GM12878 (cell line): ENCODE results near the gene ZNF248. TPM values are rescaled to one million over a fixed set of nuclear protein-coding genes. Genes with fewer than 3 reads are reported as not detected.

Source experiments
- ATAC-seq: fragments of 200-7000 bp; cut with Tn5 transposase; 3 replicates; pipeline ENCODE4 v1.9.1; 2020; ENCODE audit warnings: mild to moderate bottlenecking, moderate library complexity
- BruUV-seq: library from RNA; stranded (reverse); fragments of 400-500 nt; replicated peaks from 2 replicates; lab custom pipeline; 2021; lab: Mats Ljungman, UMichigan
- CTCF ChIA-PET: fragments of 300-600 bp; sonication (Branson Sonifier 250); formaldehyde crosslinking; extraction: SDS; loops from one replicate; lab custom pipeline; 2021; ENCODE audit warnings: inconsistent platforms; lab: Yijun Ruan, JAX
- POLR2A ChIA-PET: fragments of 350-600 bp; formaldehyde crosslinking; extraction: SDS; loops from one replicate; lab custom pipeline; 2021; ENCODE audit warnings: inconsistent platforms; lab: Charles Lee
- RAD21 ChIA-PET: fragments of 300-600 bp; sonication (Branson Sonifier 250); formaldehyde crosslinking; loops from one replicate; lab custom pipeline; 2023; ENCODE audit warnings: antibody characterized with exemption; ENCODE audit not compliant: unreplicated experiment; lab: Charles Lee
- SMC1A ChIA-PET: fragments of 300-600 bp; sonication (Branson Sonifier 250); formaldehyde crosslinking; loops from one replicate; lab custom pipeline; 2023; ENCODE audit not compliant: unreplicated experiment, uncharacterized antibody; lab: Charles Lee
- DNase-seq: peaks from one replicate; pipeline ENCODE4 v3.0.0-alpha.2; 2011; ENCODE audit warnings: low read depth, low spot score
- FAIRE-seq: peaks from 3 replicates; lab custom pipeline; 2011; peaks lifted over from hg19 to GRCh38; lab: Jason Lieb, UNC
- H2AFZ ChIP-seq: 2 replicates; pipeline ENCODE4 v1.6.0; 2011; ENCODE audit warnings: low read depth, low read length, control low read depth; ENCODE audit not compliant: control insufficient read depth
- H3K27ac ChIP-seq: 2 replicates; pipeline ENCODE4 v1.5.1; 2011; ENCODE audit warnings: control low read depth; ENCODE audit not compliant: control insufficient read depth, insufficient read depth
- H3K27me3 ChIP-seq, 2 experiments: replicated peaks in 1 of 2; 2 replicates each; pipeline versions ENCODE4 v1.6.0 to v1.6.1; 2011; ENCODE audit warnings: low read length in 1 of 2; ENCODE audit not compliant: control insufficient read depth in 2 of 2, insufficient read depth in 2 of 2
- H3K36me3 ChIP-seq, 2 experiments: 2 replicates each; pipeline ENCODE4 v1.5.1; 2011; ENCODE audit warnings: low read length in 1 of 2; ENCODE audit not compliant: control insufficient read depth in 2 of 2, insufficient read depth in 2 of 2
- H3K4me1 ChIP-seq: 2 replicates; pipeline ENCODE4 v1.6.1; 2011; ENCODE audit warnings: mild to moderate bottlenecking, low read length, moderate library complexity, mixed read lengths; ENCODE audit not compliant: control insufficient read depth, insufficient read depth
- H3K4me2 ChIP-seq: 2 replicates; pipeline ENCODE4 v1.6.0; 2011; ENCODE audit warnings: control low read depth; ENCODE audit not compliant: control insufficient read depth, insufficient read depth
- H3K4me3 ChIP-seq: fragments of 200-600 bp; sonication (generic); 2 replicates; pipeline ENCODE4 v1.5.1; 2016
- H3K79me2 ChIP-seq: 2 replicates; pipeline ENCODE4 v1.6.0; 2011; ENCODE audit warnings: low read length; ENCODE audit not compliant: control insufficient read depth, insufficient read depth
- H3K9ac ChIP-seq: 2 replicates; pipeline ENCODE4 v1.8.0; 2011; ENCODE audit warnings: low read length, control low read depth, mixed read lengths; ENCODE audit not compliant: control insufficient read depth, insufficient read depth
- H3K9me3 ChIP-seq: replicated peaks from 3 replicates; pipeline ENCODE4 v1.5.1; 2011; ENCODE audit warnings: mild to moderate bottlenecking, low read length; ENCODE audit not compliant: control insufficient read depth, insufficient read depth
- H4K20me1 ChIP-seq: 2 replicates; pipeline ENCODE4 v1.6.0; 2011; ENCODE audit not compliant: control insufficient read depth, insufficient read depth
- BACH1 ChIP-seq: fragments of 450-650 bp; IDR thresholded peaks from 2 replicates; pipeline ENCODE4 v1.6.1; 2017; ENCODE audit warnings: mild to moderate bottlenecking, borderline replicate concordance
- CEBPZ ChIP-seq: fragments of 150-350 bp; IDR thresholded peaks from 2 replicates; pipeline ENCODE4 v1.6.1; 2016; ENCODE audit warnings: low read depth, low read length
- CHD1 ChIP-seq: IDR thresholded peaks from 2 replicates; pipeline ENCODE4 v1.6.1; 2012; ENCODE audit warnings: low read depth, low read length, improper control_type of control experiment
- ESRRA ChIP-seq: IDR thresholded peaks from 2 replicates; pipeline ENCODE4 v1.6.1; 2012; ENCODE audit warnings: mild to moderate bottlenecking, low read length, improper control_type of control experiment
- FOS ChIP-seq: IDR thresholded peaks from 3 replicates; pipeline ENCODE4 v1.6.1; 2011; ENCODE audit warnings: borderline replicate concordance; ENCODE audit not compliant: insufficient read length; ENCODE audit errors: extremely low read depth
- JUNB ChIP-seq: IDR thresholded peaks from 2 replicates; pipeline ENCODE4 v1.6.1; 2016; ENCODE audit warnings: antibody characterized with exemption, mild to moderate bottlenecking
- NFXL1 ChIP-seq: fragments of 450-650 bp; IDR thresholded peaks from 2 replicates; pipeline ENCODE4 v1.6.1; 2017; ENCODE audit warnings: antibody characterized with exemption, mild to moderate bottlenecking, borderline replicate concordance
- POU2F2 ChIP-seq: IDR thresholded peaks from 3 replicates; pipeline ENCODE4 v1.6.1; 2011; ENCODE audit warnings: low read depth, mild to moderate bottlenecking, low read length, borderline replicate concordance
- RELA ChIP-seq: fragments of 450-650 bp; IDR thresholded peaks from 2 replicates; pipeline ENCODE4 v1.8.0; 2014; ENCODE audit warnings: borderline replicate concordance; ENCODE audit not compliant: partially characterized antibody
- SMARCA5 ChIP-seq: fragments of 450-650 bp; IDR thresholded peaks from 2 replicates; pipeline ENCODE4 v1.6.1; 2017; ENCODE audit warnings: mild to moderate bottlenecking
- SREBF2 ChIP-seq: IDR thresholded peaks from 2 replicates; pipeline ENCODE4 v1.6.1; 2012; ENCODE audit warnings: mild to moderate bottlenecking, low read length
- SRF ChIP-seq, 2 experiments: IDR thresholded peaks; 2 replicates each; pipeline ENCODE4 v1.6.1; 2011; ENCODE audit warnings: low read depth in 2 of 2, low read length in 2 of 2, mild to moderate bottlenecking in 1 of 2, moderate library complexity in 1 of 2
- SUZ12 ChIP-seq: fragments of 200-600 bp; sonication (generic); IDR thresholded peaks from one replicate; pipeline ENCODE4 v1.6.1; 2018; ENCODE audit warnings: antibody characterized with exemption, mild to moderate bottlenecking; ENCODE audit not compliant: unreplicated experiment
- YY1 ChIP-seq: IDR thresholded peaks from 2 replicates; pipeline ENCODE4 v1.6.1; 2011; ENCODE audit warnings: low read depth, mild to moderate bottlenecking, low read length
- ZNF24 ChIP-seq: fragments of 450-650 bp; IDR thresholded peaks from 2 replicates; pipeline ENCODE4 v1.6.1; 2017; ENCODE audit warnings: antibody characterized with exemption, mild to moderate bottlenecking
- in situ Hi-C: fragments of 300-500 bp; cut with MboI; formaldehyde crosslinking; loops from 9 replicates; pipeline ENCODE4 v1.14.3; 2018; ENCODE audit warnings: mixed read lengths
- intact Hi-C: fragments of 100-400 bp; cut with micrococcal nuclease; formaldehyde crosslinking; loops from one replicate; pipeline ENCODE4 v1.14.2; 2022; ENCODE audit not compliant: unreplicated experiment
- polyA plus RNA-seq, 11 experiments: library from polyadenylated mRNA; depleted of rRNA in 4 of 11; unstranded in 6 of 11; stranded (reverse) in 5 of 11; fragments of >200 nt; fragmentation: Nextera tagmentation in 4 of 11; fragmentation: Illumina TruSeq in 1 of 11; extraction: Ambion mirVana in 4 of 11; extraction: Trizol in 1 of 11; gene quantifications; 1 replicate in 1 of 11; 2 replicates in 10 of 11; pipeline versions ENCODE4 v1.2.1 to v1.2.3, GENCODE V29; 2011 to 2016; ENCODE audit warnings: inconsistent platforms in 2 of 11, missing spikeins in 2 of 11, low read depth in 1 of 11
- total RNA-seq, 4 experiments: library from RNA; depleted of rRNA in 3 of 4; stranded (reverse); fragments of >200 nt in 3 of 4; fragmentation: Illumina TruSeq in 1 of 4; extraction: Trizol in 1 of 4; gene quantifications; 2 replicates each; pipeline versions ENCODE4 v1.2.1 to v1.2.3, GENCODE V29; 2013 to 2021

Gene ZNF248
- total and polyA plus RNA-seq, 10 of the 15 experiments (the other 5 are each of a cell fraction or from before 2014, with no cell fraction given): 2.0 to 16.3 (median 8.9) TPM

- intact Hi-C loops: no loop called here
- Histone ChIP-seq H2AFZ (no peak overlapping the region), H3K4me1 (no peaks in the 10 kb centered on the region), H3K27ac (no peak overlapping the region), H3K36me3 (no peaks in the 10 kb centered on the region), H4K20me1 (no peaks in the 10 kb centered on the region), H3K9ac (no peak overlapping the region), H3K27me3 (no peaks in the 10 kb centered on the region), H3K9me3 (no peaks in the 10 kb centered on the region; the same call in 2 of the 3 replicates), H3K79me2 (no peaks in the 10 kb centered on the region), H3K4me3 (no peak overlapping the region), H3K4me2 (no peak overlapping the region)
- ATAC-seq (no peak), FAIRE-seq (no peak), DNase-seq (no peak)
- SMC1A ChIA-PET: interaction anchor here (0.8 kb wide), 1 partner anchor 44 kb away, joined by 3 read pairs; no protein-coding TSS in a partner anchor
- no TSS peak for BruUV-seq
- CTCF ChIA-PET: interaction anchor here (0.6 kb wide), 1 partner anchor 75 kb away, joined by 3 read pairs; no protein-coding TSS in a partner anchor
- in situ Hi-C loops: no loop called here
- POLR2A ChIA-PET: no interaction called here
- RAD21 ChIA-PET: no interaction called here
- TF ChIP-seq NFXL1: no peak
- no peak for TF ChIP-seq ESRRA
- no peak for TF ChIP-seq CHD1
- TF ChIP-seq BACH1: no peak
- TF ChIP-seq SRF (IDR thresholded peaks at IDR 0.05; ENCODE audit: low read depth in 2 of 2, low read length in 2 of 2): no peak
- TF ChIP-seq SMARCA5: no peak
- TF ChIP-seq CEBPZ: no peak
- TF ChIP-seq POU2F2: no peak
- no peak for TF ChIP-seq SUZ12
- TF ChIP-seq JUNB: no peak
- TF ChIP-seq YY1: no peak
- no peak for TF ChIP-seq FOS
- no peak for TF ChIP-seq SREBF2
- no peak for TF ChIP-seq ZNF24
- TF ChIP-seq RELA: no peak
These were observed 55.9 kb downstream of the ZNF248 start for GRCh38 chr10:37801557-37801956.
